ENCODE measurements around the gene RPL37.

- TF ChIP-seq POLR2AphosphoS5 (IDR thresholded peaks at IDR 0.05; ENCODE audit: low read depth, low read length), result no peak
- no peak for TF ChIP-seq POLR2A (IDR thresholded peaks at IDR 0.05; ENCODE audit: low read depth, low read length)
- TF ChIP-seq TAF1 (IDR thresholded peaks at IDR 0.05; ENCODE audit: low read depth, low read length), result no peak
- TF ChIP-seq PAX5 (IDR thresholded peaks at IDR 0.05; ENCODE audit: insufficient read depth, low read length, severe bottlenecking), result no peak
Observed at GRCh38 chr5:40842351-40842750, 7.3 kb upstream of the RPL37 start.

All from GM12891 (cell line).